Measurements from ENCODE around the gene ADAM10. TPM values are rescaled to one million over a fixed set of nuclear protein-coding genes. Genes with fewer than 3 reads are reported as not detected.

The ADAM10 gene
- total and polyA plus RNA-seq, 2 of the 8 experiments (the other 6 are each of a cell fraction or from before 2014, with no cell fraction given), result 46.5 to 163 TPM

DNA sequence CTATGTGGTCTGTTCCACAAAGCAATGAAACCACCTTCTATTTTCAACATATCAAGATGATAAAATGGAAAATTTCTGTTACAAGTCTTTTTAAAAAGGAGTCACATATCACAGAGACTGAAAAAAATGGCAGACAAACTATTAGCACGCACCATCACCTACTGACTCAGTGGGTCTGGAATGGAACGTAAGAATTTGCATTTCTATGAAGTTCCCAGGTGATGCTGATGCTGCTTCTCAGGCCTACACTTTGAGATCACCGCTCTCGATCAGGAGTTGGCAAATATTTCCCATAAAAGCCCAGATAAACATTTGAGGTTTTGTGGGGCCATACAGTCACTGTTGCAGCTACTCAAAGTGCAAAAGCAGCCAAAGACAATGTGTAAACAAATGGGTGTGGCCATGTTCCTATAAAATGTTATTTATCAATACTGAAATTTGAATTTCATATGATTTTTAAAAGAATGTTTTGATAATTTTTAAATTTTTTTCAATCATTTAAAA lies 142.9 kb downstream of the ADAM10 start:
- no peak for FAIRE-seq

More for the DNA sequence above, 142.9 kb downstream of the ADAM10 start:
- H3K4me2 ChIP-seq (ENCODE audit: insufficient read depth in 1 of 2, low read depth in 2 of 2, low read length in 2 of 2), result no peak overlapping the region
- H4K5ac ChIP-seq (ENCODE audit: insufficient read length, low read depth, low read length), result no peak overlapping the region
- H3K9me3 ChIP-seq (ENCODE audit: insufficient read depth in 2 of 2, low read depth in 1 of 2, low read length in 1 of 2), result no peaks in the 10 kb centered on the region
- H2BK20ac ChIP-seq (ENCODE audit: low read length), result no peak overlapping the region
- H3K23me2 ChIP-seq (ENCODE audit: low read depth, low read length), result no peaks in the 10 kb centered on the region
- H3K4ac ChIP-seq (replicated peaks; ENCODE audit: insufficient read length, low read depth, low read length), result no peak overlapping the region
- no peak overlapping the region for H4K91ac ChIP-seq (replicated peaks; ENCODE audit: insufficient read length, low read length)
- no peak overlapping the region for H3K18ac ChIP-seq (ENCODE audit: extremely low read depth, low read length)
- no peak overlapping the region for H3K4me3 ChIP-seq (ENCODE audit: extremely low read depth in 1 of 4, insufficient read depth in 2 of 4, low read depth in 3 of 4, low read length in 4 of 4)
- H3K27ac ChIP-seq (ENCODE audit: low read depth, low read length), result no peak overlapping the region
- H3K9ac ChIP-seq (replicated peaks in 1 of 4; ENCODE audit: extremely low read depth in 1 of 4, low read depth in 3 of 4, low read length in 3 of 4), result no peak overlapping the region
- H3K79me1 ChIP-seq (ENCODE audit: low read depth, low read length), result no peaks in the 10 kb centered on the region
- H3K4me1 ChIP-seq (replicated peaks in 1 of 4; ENCODE audit: control insufficient read depth in 3 of 4, insufficient read depth in 4 of 4, low read length in 3 of 4), result no peaks in the 10 kb centered on the region
- H2AK5ac ChIP-seq (ENCODE audit: low read depth, low read length), result no peak overlapping the region
- no peak overlapping the region for H3K23ac ChIP-seq (ENCODE audit: insufficient read length)
- H3K56ac ChIP-seq (replicated peaks; ENCODE audit: insufficient read length, low read depth, low read length), result no peak overlapping the region
- H3K79me2 ChIP-seq (ENCODE audit: control insufficient read depth in 1 of 2, insufficient read depth in 2 of 2, low read length in 2 of 2), result no peaks in the 10 kb centered on the region
- no peak for DNase-seq (ENCODE audit: low read depth in 1 of 2, low spot score in 2 of 2)
- 82% methylated on average over 4 of the region's 4 CpGs; no CpG with 5 or more reads in 1 of the 2 experiments for WGBS, 2 experiments (ENCODE audit: extremely low coverage in 1 of 2, insufficient coverage in 1 of 2, insufficient read length in 1 of 2, insufficient replicate concordance in 2 of 2, low coverage in 1 of 2, low lambda C conversion rate in 2 of 2, missing lambda C conversion rate in 1 of 2)
- no peak overlapping the region for H2AFZ ChIP-seq (ENCODE audit: low read length)
- H2BK120ac ChIP-seq (replicated peaks; ENCODE audit: low read depth, low read length), result no peak overlapping the region
- H4K20me1 ChIP-seq (replicated peaks in 1 of 2; ENCODE audit: control insufficient read depth in 1 of 2, insufficient read depth in 2 of 2, low read length in 2 of 2), result no peaks in the 10 kb centered on the region
- CTCF ChIA-PET (ENCODE audit: partially characterized antibody), result no interaction called here
- no peak overlapping the region for H2BK12ac ChIP-seq (ENCODE audit: low read depth, low read length)
- H2BK15ac ChIP-seq (ENCODE audit: low read length), result no peak overlapping the region
- POLR2A ChIA-PET (ENCODE audit: partially characterized antibody), result no interaction called here
- H3K27me3 ChIP-seq (replicated peaks in 1 of 4; ENCODE audit: control insufficient read depth in 3 of 4, extremely low read depth in 1 of 4, insufficient read depth in 3 of 4, low read length in 3 of 4), result no peaks in the 10 kb centered on the region
- no peak for TF ChIP-seq SUZ12 (IDR thresholded peaks at IDR 0.05; ENCODE audit: low read length)
- TF ChIP-seq GABPA (IDR thresholded peaks at IDR 0.05; ENCODE audit: borderline replicate concordance, insufficient read depth, low read length), result no peak
- no peak for TF ChIP-seq BCL11A (IDR thresholded peaks at IDR 0.05; ENCODE audit: low read depth in 2 of 2, low read length in 2 of 2)
- TF ChIP-seq JUN (IDR thresholded peaks at IDR 0.05; ENCODE audit: low read depth, low read length), result no peak
- no peak for TF ChIP-seq POU5F1 (IDR thresholded peaks at IDR 0.05; ENCODE audit: low read depth, low read length)
- no peak for TF ChIP-seq ZNF274 (IDR thresholded peaks at IDR 0.05; ENCODE audit: borderline replicate concordance, extremely low read depth, low read length)
- TF ChIP-seq NANOG (IDR thresholded peaks at IDR 0.05; ENCODE audit: insufficient read depth, low read depth, low read length, poor library complexity, severe bottlenecking), result no peak
- no peak for TF ChIP-seq CHD1 (IDR thresholded peaks at IDR 0.05; ENCODE audit: low read depth, low read length)
- TF ChIP-seq GTF2F1 (IDR thresholded peaks at IDR 0.05; ENCODE audit: borderline replicate concordance, low read depth, low read length), result no peak
- no peak overlapping the region for H3K14ac ChIP-seq (ENCODE audit: insufficient read length)
- H4K8ac ChIP-seq (ENCODE audit: extremely low read depth, insufficient read depth, low read length), result no peak overlapping the region
- H3K36me3 ChIP-seq (ENCODE audit: control insufficient read depth in 2 of 4, insufficient read depth in 4 of 4, low read length in 3 of 4), result peaks cover 0 to 7% (median 0%) of the 10 kb centered on the region in 4 experiments; a peak in 2 of 8 replicates
- H2BK5ac ChIP-seq (ENCODE audit: low read depth, low read length), result no peak overlapping the region

All from H1 (cell line).